NT2/D1 (cell line): ENCODE data around the gene LRRC4C.

Experiments used
- SUZ12 ChIP-seq: IDR thresholded peaks from 2 replicates; pipeline ENCODE4 v1.6.1; 2011; ENCODE audit not compliant: insufficient read length, insufficient read depth; ENCODE audit errors: extremely low read depth
- YY1 ChIP-seq: IDR thresholded peaks from 2 replicates; pipeline ENCODE4 v1.6.1; 2011; ENCODE audit not compliant: insufficient read length, insufficient read depth

- TF ChIP-seq SUZ12 (no peak), YY1 (no peak)
Observed at GRCh38 chr11:40958707-40959106, 500.7 kb downstream of the LRRC4C start.
